IgD-negative memory B cell (primary cell): ENCODE data around the gene CNDP1. TPM values are rescaled to one million over a fixed set of nuclear protein-coding genes. Genes with fewer than 3 reads are reported as not detected.
"Not testable (repeated sequence)": the region's sequence is repeated elsewhere in the genome, so short reads cannot be mapped to it uniquely, and the experiment has no call there.

Experiments
- H3K27ac Mint-ChIP-seq, 3 donors: one replicate each; pipeline ENCODE4 v1.8.0; 2020 to 2022; ENCODE audit warnings: mild to moderate bottlenecking in 3 of 3, mixed read lengths in 3 of 3, moderate library complexity in 1 of 3
- H3K27me3 Mint-ChIP-seq: one replicate; pipeline ENCODE4 v1.8.0; 2021; ENCODE audit warnings: mixed read lengths
- H3K36me3 Mint-ChIP-seq: one replicate; pipeline ENCODE4 v1.8.0; 2020; ENCODE audit warnings: mild to moderate bottlenecking, mixed read lengths
- H3K4me1 Mint-ChIP-seq, 3 donors: one replicate each; pipeline ENCODE4 v1.8.0; 2020 to 2022; ENCODE audit warnings: mixed read lengths in 3 of 3, mild to moderate bottlenecking in 1 of 3
- H3K4me3 Mint-ChIP-seq, 4 donors: one replicate each; pipeline ENCODE4 v1.8.0; 2020 to 2022; ENCODE audit warnings: mild to moderate bottlenecking in 4 of 4, mixed read lengths in 4 of 4, moderate library complexity in 3 of 4
- H3K9me3 Mint-ChIP-seq, 3 donors: one replicate each; pipeline ENCODE4 v1.8.0; 2020 to 2021; ENCODE audit warnings: mixed read lengths in 3 of 3, mild to moderate bottlenecking in 1 of 3
- polyA plus RNA-seq: library from polyadenylated mRNA; unstranded; fragments of 300-500 nt; fragmentation: Illumina TruSeq; gene quantifications from one replicate; pipeline ENCODE4 v1.2.3, GENCODE V29; 2021

CNDP1 gene
- polyA plus RNA-seq, 1 donor from 2014 or later, result not detected

DNA sequence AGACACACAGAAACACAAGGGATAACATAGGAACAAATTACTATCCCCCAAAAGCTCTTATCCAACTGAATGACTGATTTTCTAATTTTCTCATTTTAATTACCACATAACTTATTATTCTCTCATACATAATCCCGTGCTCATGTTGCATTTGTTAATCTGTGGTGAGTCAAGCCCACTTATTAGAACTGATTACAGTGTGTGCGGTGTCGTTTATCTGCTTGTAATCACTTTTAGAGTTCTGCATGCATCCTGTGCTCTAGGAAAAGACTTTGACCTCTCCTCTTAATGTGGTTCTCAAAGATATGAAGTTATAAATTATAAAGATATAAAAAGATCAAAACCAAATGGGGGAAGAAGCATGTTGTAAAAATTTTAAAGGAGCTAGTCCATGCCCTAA, 29.7 kb downstream of the CNDP1 start:
- Mint-ChIP-seq H3K4me1 (peaks cover 0 to under 1% (median under 1%) of the 10 kb centered on the region in 3 donors), H3K36me3 (peaks cover 7% of the 10 kb centered on the region), H3K9me3 (peaks cover 2 to 12% (median 8%) of the 10 kb centered on the region in 3 donors), H3K4me3 (no peak overlapping the region), H3K27ac (no peak overlapping the region), H3K27me3 (peaks cover 8% of the 10 kb centered on the region)

DNA sequence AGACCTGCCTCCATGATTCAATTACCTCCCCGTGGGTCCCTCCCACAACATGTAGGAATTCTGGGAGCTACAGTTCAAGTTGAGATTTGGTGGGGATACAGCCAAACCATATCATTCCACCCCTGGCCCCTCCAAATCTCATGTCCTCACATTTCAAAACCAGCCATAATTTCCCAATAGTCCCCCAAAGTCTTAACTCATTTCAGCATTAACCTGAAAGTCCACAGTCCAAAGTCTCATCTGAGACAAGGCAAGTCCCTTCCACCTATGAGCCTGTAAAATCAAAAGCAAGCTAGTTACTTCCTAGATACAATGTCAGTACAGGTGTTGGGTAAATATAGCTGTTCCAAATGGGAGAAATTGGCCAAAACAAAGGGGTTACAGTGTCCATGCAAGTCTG, 30.9 kb downstream of the CNDP1 start:
- Mint-ChIP-seq H3K4me3 (peak overlapping the region in 2 of 4 donors; percentile 21 to 41), H3K9me3 (peaks cover 2 to 12% (median 8%) of the 10 kb centered on the region in 3 donors)
- not testable (repeated sequence) for H3K27me3 Mint-ChIP-seq, H3K4me1 Mint-ChIP-seq, H3K36me3 Mint-ChIP-seq, H3K27ac Mint-ChIP-seq

DNA sequence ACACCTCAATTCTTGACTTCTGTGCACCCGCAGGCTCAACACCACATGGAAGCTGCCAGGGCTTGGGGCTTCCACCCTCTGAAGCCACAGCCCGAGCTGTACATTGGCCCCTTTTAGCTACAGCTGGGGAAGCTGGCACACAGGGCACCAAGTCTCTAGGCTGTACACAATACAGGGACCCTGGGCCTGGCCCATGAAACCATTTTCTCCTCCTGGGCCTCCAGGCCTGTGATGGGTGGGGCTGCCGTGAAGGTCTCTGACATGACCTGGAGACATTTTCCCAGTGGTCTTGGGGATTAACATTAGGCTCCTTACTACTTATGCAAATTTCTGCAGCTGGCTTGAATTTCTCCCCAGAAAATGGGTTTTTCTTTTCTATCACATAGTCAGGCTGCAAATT, 31.7 kb downstream of the CNDP1 start:
- not testable (repeated sequence) for H3K27me3 Mint-ChIP-seq, H3K4me3 Mint-ChIP-seq, H3K27ac Mint-ChIP-seq, H3K36me3 Mint-ChIP-seq, H3K4me1 Mint-ChIP-seq
- peaks cover 2 to 12% (median 8%) of the 10 kb centered on the region in 3 donors for H3K9me3 Mint-ChIP-seq

DNA sequence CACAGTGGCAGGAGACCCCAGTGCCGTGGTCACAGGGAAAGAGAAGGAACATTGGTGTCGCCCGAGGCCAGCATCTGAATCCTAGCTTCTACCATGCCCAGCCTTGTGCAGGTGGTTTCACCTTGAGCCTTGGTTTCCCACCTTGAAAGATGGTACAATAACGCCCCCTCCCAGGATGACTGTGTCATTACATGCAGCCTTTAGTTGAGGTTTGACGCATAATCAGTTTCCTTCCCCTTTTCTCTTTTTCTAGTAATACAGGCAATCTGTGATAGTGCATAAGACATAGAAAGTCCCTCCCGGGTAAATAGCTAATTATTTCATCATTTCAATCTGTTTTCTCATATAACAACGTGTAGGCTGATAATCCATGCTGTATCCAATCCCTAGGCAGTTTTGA, 33.5 kb downstream of the CNDP1 start:
- Mint-ChIP-seq H3K36me3 (peaks cover 8% of the 10 kb centered on the region), H3K27me3 (peaks cover 9% of the 10 kb centered on the region), H3K27ac (no peak overlapping the region)

DNA sequence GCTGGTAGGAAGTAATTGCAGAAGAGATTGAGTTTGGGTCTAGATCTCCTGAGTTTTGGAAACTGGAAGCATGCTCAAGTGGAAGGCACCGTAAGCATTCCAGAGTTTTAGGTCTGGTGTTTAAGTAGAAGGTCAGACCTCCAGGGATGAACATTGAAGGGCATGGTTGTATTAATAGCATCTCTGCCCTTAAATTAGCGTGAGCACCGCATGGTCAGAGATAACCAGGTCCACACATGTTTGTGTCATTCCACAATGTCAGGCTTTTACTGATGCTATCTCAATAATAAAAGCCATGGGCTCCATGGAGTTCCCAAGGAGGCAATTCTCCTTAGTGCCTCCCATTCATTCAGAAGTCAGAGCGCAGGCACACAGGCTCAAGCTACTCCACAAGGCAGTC, 35.1 kb downstream of the CNDP1 start:
- Mint-ChIP-seq H3K9me3 (peaks cover 2 to 12% (median 8%) of the 10 kb centered on the region in 3 donors), H3K4me3 (no peak overlapping the region), H3K4me1 (peaks cover 0 to 7% (median 4%) of the 10 kb centered on the region in 3 donors), H3K36me3 (peaks cover 8% of the 10 kb centered on the region), H3K27ac (peak overlapping the region in 1 of 3 donors; percentile 21), H3K27me3 (peaks cover 9% of the 10 kb centered on the region)

More for the DNA sequence above, 33.5 kb downstream of the CNDP1 start:
- Mint-ChIP-seq H3K9me3 (peaks cover 2 to 12% (median 8%) of the 10 kb centered on the region in 3 donors), H3K4me1 (peaks cover 0 to 6% (median 4%) of the 10 kb centered on the region in 3 donors), H3K4me3 (no peak overlapping the region)

DNA sequence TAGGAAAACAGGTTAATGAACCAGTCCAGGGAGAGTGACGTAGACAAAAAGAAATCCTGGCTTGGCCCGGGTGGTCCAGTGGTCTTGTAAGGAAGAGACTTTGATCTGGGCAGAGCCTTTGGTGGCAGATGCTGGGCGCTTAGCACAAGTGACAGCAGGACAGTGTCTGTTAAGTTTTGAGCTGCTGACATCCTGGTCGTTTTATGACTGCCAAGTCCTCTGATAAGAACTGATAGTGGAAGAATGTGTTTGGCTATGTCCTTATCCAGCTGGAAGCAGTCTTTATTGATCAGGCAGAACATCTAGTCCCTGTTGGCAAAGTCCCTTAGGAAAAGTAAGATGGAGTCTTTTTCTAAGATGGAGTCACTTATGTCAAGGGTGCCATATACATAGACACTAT, 36.0 kb downstream of the CNDP1 start:
- no peak overlapping the region for H3K27ac Mint-ChIP-seq

DNA sequence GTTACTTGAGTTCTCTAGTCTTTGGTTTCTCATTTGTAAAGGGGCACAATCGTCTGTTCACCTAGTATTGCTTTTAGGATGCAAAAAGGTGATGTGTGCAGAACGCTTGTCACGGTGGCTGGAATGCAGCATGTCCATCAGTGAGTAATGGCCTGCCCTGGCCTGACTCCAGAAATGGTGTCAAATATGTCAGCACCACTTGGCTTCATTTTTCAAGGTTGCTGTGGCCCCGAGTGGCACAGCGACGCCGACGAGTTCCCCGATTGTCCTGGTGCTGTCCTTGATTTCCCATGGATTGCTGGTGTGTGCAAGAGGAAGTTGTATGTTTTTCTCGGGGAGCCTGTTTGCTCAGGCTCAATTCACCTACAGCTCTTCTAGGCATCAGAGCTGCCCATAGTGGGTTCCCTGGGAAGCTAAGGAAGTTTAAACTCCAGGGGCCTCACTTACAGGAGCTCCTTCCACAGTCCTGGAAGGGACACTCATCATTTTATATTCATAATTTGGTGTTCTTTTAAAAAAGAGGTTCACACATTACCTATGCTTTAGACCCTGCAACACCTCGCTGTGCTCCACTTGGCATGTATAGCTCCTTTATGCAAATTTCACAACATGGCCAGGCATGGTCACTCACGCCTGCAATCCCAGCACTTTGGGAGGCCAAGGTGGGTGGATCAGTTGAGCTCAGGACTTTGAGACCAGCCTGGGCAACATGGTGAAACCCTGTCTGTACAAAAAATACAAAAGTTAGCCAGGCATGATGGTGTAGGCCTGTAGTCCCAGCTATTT, 37.8 kb downstream of the CNDP1 start:
- Mint-ChIP-seq H3K36me3 (peaks cover 4% of the 10 kb centered on the region), H3K27ac (no peak overlapping the region), H3K4me3 (no peak overlapping the region), H3K4me1 (peaks cover 0 to 7% (median 4%) of the 10 kb centered on the region in 3 donors), H3K27me3 (peaks cover 9% of the 10 kb centered on the region), H3K9me3 (peaks cover 0 to 4% (median 3%) of the 10 kb centered on the region in 3 donors)

More for the DNA sequence above, 36.0 kb downstream of the CNDP1 start:
- peaks cover 2 to 12% (median 7%) of the 10 kb centered on the region in 3 donors for H3K9me3 Mint-ChIP-seq
- H3K27me3 Mint-ChIP-seq, result peaks cover 9% of the 10 kb centered on the region
- H3K4me1 Mint-ChIP-seq, result peaks cover 0 to 7% (median 4%) of the 10 kb centered on the region in 3 donors
- H3K4me3 Mint-ChIP-seq, result no peak overlapping the region
- H3K36me3 Mint-ChIP-seq, result peaks cover 8% of the 10 kb centered on the region

DNA sequence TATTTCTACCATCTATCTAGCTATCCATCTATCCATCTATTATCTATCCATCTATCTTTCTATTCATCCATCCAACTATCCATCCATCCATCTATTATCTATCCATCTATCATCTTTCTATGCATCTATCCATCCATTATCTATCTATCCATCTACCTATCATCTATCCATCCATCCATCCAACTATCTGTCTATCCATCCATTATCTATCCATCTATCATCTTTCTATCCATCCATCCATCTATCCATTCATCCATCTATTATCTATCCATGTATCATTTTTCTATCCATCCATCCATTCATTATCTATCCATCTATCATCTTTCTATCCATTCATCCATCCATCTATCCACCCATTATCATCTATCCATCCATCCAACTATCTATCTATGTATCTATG, 38.8 kb downstream of the CNDP1 start:
- H3K36me3 Mint-ChIP-seq, result peaks cover 2% of the 10 kb centered on the region
- peaks cover 9% of the 10 kb centered on the region for H3K27me3 Mint-ChIP-seq
- H3K27ac Mint-ChIP-seq, result peak overlapping the region in 1 of 3 donors; percentile 0
- peaks cover 0 to 7% (median 4%) of the 10 kb centered on the region in 3 donors for H3K4me1 Mint-ChIP-seq
- no peak overlapping the region for H3K4me3 Mint-ChIP-seq
- H3K9me3 Mint-ChIP-seq, result peaks cover 0 to 1% (median 0%) of the 10 kb centered on the region in 3 donors

DNA sequence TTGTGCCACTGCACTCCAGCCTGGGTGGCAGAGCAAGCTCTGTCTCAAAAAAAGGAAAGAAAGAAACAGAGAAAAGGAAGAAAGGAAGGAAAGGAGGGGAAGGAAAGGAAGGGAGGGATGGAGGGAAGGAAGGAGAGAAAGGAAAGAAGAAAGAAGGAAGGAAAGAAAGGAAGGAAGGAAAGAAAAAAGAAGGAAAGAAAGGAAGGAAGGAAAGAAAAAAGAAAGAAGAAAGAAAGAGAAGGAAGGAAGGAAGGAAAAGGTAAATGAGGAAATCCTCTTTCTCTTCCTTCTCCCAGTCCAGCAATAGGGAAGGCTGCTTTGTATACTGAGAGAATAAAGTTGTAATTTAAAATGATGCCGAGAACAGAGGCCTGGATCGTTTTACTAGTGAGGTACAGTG, 40.6 kb downstream of the CNDP1 start:
- no peaks in the 10 kb centered on the region for H3K9me3 Mint-ChIP-seq
- peaks cover 0 to 5% (median 2%) of the 10 kb centered on the region in 3 donors for H3K4me1 Mint-ChIP-seq
- no peak overlapping the region for H3K4me3 Mint-ChIP-seq
- no peak overlapping the region for H3K27ac Mint-ChIP-seq
- peaks cover 8% of the 10 kb centered on the region for H3K27me3 Mint-ChIP-seq
- no peaks in the 10 kb centered on the region for H3K36me3 Mint-ChIP-seq

DNA sequence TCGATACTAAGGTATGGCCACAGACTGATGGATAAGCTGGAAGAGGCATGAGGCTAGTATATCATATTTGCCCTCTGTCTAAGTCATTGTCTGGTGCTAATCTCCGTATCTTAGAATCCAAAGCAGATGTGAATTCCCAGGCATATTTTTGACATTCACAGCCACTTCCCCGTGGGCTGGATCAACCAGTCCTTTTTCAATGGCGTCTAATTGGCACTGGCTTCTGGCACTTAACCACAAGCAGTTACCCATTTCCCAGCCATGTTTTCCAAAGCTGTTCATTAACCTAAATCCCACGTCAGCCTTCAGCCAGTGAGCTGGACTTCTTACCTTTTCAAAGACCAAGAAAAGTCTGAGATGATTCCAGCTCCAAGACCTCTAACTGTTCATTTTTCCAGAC, 42.7 kb downstream of the CNDP1 start:
- H3K9me3 Mint-ChIP-seq, result no peaks in the 10 kb centered on the region
- H3K4me1 Mint-ChIP-seq, result peaks cover 0 to 6% (median 0%) of the 10 kb centered on the region in 3 donors
- no peak overlapping the region for H3K27ac Mint-ChIP-seq
- peaks cover 10% of the 10 kb centered on the region for H3K27me3 Mint-ChIP-seq
- H3K36me3 Mint-ChIP-seq, result no peaks in the 10 kb centered on the region
- H3K4me3 Mint-ChIP-seq, result no peak overlapping the region

DNA sequence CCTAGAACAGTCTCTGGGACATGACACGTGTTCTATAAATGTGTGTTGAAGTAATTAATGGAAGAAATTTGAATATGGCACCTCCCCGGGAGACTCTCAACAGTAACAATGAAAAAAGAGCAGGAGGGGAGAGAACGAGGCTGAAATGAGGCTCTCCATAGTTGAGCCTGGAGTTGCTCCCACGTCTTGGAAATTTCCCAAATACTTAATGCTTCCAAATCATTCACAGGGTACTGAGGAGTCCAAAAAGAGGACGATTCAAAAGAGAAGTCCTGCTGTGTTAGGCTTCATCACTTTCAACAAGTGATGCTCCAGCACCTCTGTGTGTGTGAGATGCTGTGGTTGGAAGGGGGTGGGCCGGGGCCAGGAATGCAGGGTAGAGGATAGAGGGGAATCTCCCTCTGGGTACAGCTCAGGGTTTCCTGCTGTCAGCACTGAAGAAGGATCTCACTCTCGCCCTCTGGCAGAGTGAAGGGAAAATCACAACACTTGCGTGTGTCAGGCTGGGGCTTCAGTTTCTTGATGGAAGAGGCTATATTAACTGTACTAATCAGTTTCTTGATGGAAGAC, 45.3 kb downstream of the CNDP1 start:
- H3K27me3 Mint-ChIP-seq, result peaks cover 10% of the 10 kb centered on the region
- no peak overlapping the region for H3K4me3 Mint-ChIP-seq
- H3K27ac Mint-ChIP-seq, result no peak overlapping the region
- no peaks in the 10 kb centered on the region for H3K9me3 Mint-ChIP-seq
- H3K4me1 Mint-ChIP-seq, result peaks cover 0 to 2% (median 0%) of the 10 kb centered on the region in 3 donors
- no peaks in the 10 kb centered on the region for H3K36me3 Mint-ChIP-seq

DNA sequence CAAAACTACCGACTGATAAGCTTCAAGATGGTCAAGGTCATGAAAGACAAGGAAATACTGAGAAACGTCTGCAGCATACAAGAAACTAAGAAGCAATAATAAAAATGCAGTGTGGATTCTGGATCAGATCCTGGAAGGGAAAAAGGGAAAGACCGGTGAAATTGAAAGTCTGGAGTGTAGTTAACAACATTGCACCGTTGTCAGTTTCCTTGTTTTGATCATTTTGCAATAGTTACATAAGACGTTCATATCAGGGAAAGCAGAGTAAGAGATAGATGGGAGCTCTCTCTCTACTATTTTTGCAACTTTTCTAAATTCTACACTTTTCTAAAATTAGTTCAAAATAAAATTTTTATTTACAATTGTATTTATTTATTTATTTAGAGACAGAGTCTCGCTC, 48.3 kb downstream of the CNDP1 start:
- no peaks in the 10 kb centered on the region for H3K9me3 Mint-ChIP-seq
- peaks cover 13% of the 10 kb centered on the region for H3K27me3 Mint-ChIP-seq
- H3K36me3 Mint-ChIP-seq, result no peaks in the 10 kb centered on the region
- H3K27ac Mint-ChIP-seq, result no peak overlapping the region
- H3K4me3 Mint-ChIP-seq, result no peak overlapping the region
- H3K4me1 Mint-ChIP-seq, result peaks cover 0 to 2% (median 0%) of the 10 kb centered on the region in 3 donors

DNA sequence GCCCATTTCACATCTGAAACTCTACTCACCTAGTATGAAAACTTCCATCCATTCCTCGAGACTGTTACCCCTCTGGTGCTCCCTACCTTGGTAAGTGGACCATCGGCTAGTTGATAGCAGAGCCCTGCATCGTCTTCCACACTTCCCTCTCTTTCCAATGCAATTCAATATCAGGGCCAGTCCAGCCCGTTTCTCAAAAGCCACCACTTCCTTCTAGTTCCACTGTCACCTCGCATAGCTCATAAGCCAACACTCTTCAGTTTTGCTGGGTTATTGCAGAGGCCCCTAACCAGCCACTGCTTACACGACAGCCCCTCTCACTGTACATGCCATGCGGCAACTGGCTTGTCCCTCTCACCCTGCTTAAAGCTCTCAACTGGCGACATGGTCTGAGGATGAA, 53.1 kb downstream of the CNDP1 start:
- H3K4me1 Mint-ChIP-seq, result peaks cover 0 to 5% (median 1%) of the 10 kb centered on the region in 3 donors
- no peaks in the 10 kb centered on the region for H3K36me3 Mint-ChIP-seq
- H3K9me3 Mint-ChIP-seq, result no peaks in the 10 kb centered on the region
- peak overlapping the region in 2 of 3 donors; percentile 54 to 73 for H3K27ac Mint-ChIP-seq
- no peak overlapping the region for H3K4me3 Mint-ChIP-seq
- H3K27me3 Mint-ChIP-seq, result peaks cover 4% of the 10 kb centered on the region

DNA sequence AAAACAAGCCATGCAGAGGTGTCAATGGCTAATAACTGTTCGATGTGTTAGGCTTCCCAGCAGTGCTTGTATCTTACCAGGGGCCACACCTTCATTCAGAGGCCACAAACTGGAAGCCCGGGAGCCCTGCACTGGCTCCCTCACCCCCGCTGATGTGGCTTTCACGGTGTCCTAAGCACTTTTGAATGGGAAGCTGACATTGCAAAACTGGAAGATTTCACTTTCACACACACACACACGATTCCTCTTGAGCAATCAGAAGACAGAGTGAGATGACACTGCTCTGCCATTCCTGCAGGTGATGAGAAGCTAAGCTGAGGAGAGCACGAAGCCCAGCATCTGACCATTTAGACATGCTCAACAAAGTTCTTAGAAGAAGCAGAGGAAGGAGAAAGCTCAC, 54.7 kb downstream of the CNDP1 start:
- H3K27me3 Mint-ChIP-seq, result peaks cover 4% of the 10 kb centered on the region
- no peaks in the 10 kb centered on the region for H3K9me3 Mint-ChIP-seq
- H3K36me3 Mint-ChIP-seq, result peaks cover 6% of the 10 kb centered on the region
- no peak overlapping the region for H3K4me3 Mint-ChIP-seq
- no peak overlapping the region for H3K27ac Mint-ChIP-seq
- H3K4me1 Mint-ChIP-seq, result peaks cover 0 to 6% (median 5%) of the 10 kb centered on the region in 3 donors

DNA sequence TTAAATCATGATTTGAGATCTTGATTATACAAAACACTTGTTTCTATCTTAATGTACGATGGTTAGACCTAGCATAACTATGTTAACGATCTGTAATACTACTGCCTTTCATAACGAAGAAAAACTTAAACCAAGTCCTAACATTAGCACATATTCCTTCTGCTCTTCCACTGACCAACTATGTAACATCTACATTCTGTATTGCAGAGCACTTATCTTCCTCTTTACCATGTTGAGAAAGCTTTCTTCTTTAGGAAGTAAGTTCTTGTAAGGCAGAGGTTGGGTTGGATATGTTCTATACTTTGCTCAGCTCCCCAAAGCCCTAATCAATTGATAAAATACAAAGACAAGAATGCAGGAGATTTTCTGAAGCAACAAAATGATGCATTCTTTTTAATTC, 55.5 kb downstream of the CNDP1 start:
- H3K36me3 Mint-ChIP-seq, result peaks cover 6% of the 10 kb centered on the region

More for the DNA sequence above, 55.5 kb downstream of the CNDP1 start:
- peaks cover 4% of the 10 kb centered on the region for H3K27me3 Mint-ChIP-seq
- no peak overlapping the region for H3K4me3 Mint-ChIP-seq
- no peaks in the 10 kb centered on the region for H3K9me3 Mint-ChIP-seq
- peaks cover 0 to 10% (median 6%) of the 10 kb centered on the region in 3 donors for H3K4me1 Mint-ChIP-seq
- no peak overlapping the region for H3K27ac Mint-ChIP-seq
